IMR-90 (cell line): ENCODE data around the gene IFRD2. TPM values are rescaled to one million over a fixed set of nuclear protein-coding genes. Genes with fewer than 3 reads are reported as not detected.

ENCODE experiments used
- ATAC-seq: fragments of 200-7000 bp; cut with Tn5 transposase; 2 replicates; pipeline ENCODE4 v1.9.1; 2020; ENCODE audit warnings: low read depth, mild to moderate bottlenecking, moderate library complexity
- BruUV-seq: library from RNA; stranded (reverse); fragments of 400-500 nt; replicated peaks from 2 replicates; lab custom pipeline; 2021; lab: Mats Ljungman, UMichigan
- CTCF ChIA-PET: fragments of 300-600 bp; formaldehyde crosslinking; extraction: SDS; loops from one replicate; lab custom pipeline; 2021; ENCODE audit warnings: antibody characterized with exemption; lab: Yijun Ruan, JAX
- POLR2A ChIA-PET: fragments of 300-600 bp; sonication (Branson Sonifier 250); formaldehyde crosslinking; loops from one replicate; lab custom pipeline; 2022; ENCODE audit warnings: antibody characterized with exemption; ENCODE audit not compliant: unreplicated experiment; lab: Charles Lee
- DNase-seq: peaks from one replicate; pipeline ENCODE4 v3.0.0; 2013
- H2AFZ ChIP-seq: replicated peaks from 2 replicates; pipeline ENCODE3; 2013; ENCODE audit warnings: low read length, mild to moderate bottlenecking; ENCODE audit not compliant: poor library complexity
- H2AK5ac ChIP-seq: 2 replicates; pipeline ENCODE4 v1.6.1; 2013; ENCODE audit warnings: low read depth, low read length, inconsistent platforms
- H2AK9ac ChIP-seq: replicated peaks from 2 replicates; pipeline ENCODE3; 2013; ENCODE audit warnings: mild to moderate bottlenecking, low read depth, low read length, moderate library complexity; ENCODE audit not compliant: poor library complexity
- H2BK120ac ChIP-seq: 2 replicates; pipeline ENCODE4 v1.6.1; 2013; ENCODE audit warnings: low read depth, low read length, inconsistent platforms
- H2BK15ac ChIP-seq: 3 replicates; pipeline ENCODE4 v1.6.1; 2013; ENCODE audit warnings: low read depth, low read length, inconsistent platforms
- H2BK20ac ChIP-seq: 2 replicates; pipeline ENCODE4 v1.6.1; 2013; ENCODE audit warnings: low read depth, mild to moderate bottlenecking, inconsistent platforms, low read length, moderate library complexity
- H2BK5ac ChIP-seq: 2 replicates; pipeline ENCODE4 v1.6.1; 2013; ENCODE audit warnings: mild to moderate bottlenecking, low read depth, low read length, inconsistent platforms; ENCODE audit not compliant: poor library complexity, severe bottlenecking
- H3K14ac ChIP-seq: replicated peaks from 2 replicates; pipeline ENCODE4 v1.6.1; 2013; ENCODE audit warnings: low read depth, low read length, inconsistent platforms
- H3K18ac ChIP-seq: 2 replicates; pipeline ENCODE4 v1.6.1; 2013; ENCODE audit warnings: low read depth, low read length, control low read depth
- H3K23ac ChIP-seq: 2 replicates; pipeline ENCODE4 v1.6.1; 2013; ENCODE audit warnings: low read depth, low read length, inconsistent platforms
- H3K27ac ChIP-seq: 2 replicates; pipeline ENCODE4 v1.5.1; 2013; ENCODE audit warnings: mild to moderate bottlenecking, control low read depth, low read length; ENCODE audit not compliant: insufficient read depth
- H3K27me3 ChIP-seq: 2 replicates; pipeline ENCODE4 v1.6.1; 2013; ENCODE audit warnings: low read length; ENCODE audit not compliant: control insufficient read depth, insufficient read depth
- H3K36me3 ChIP-seq: 2 replicates; pipeline ENCODE4 v1.6.1; 2013; ENCODE audit warnings: low read length, mixed read lengths; ENCODE audit not compliant: control insufficient read depth, insufficient read depth
- H3K4ac ChIP-seq: 2 replicates; pipeline ENCODE4 v1.6.1; 2013; ENCODE audit warnings: low read depth, low read length, inconsistent platforms
- H3K4me1 ChIP-seq: 2 replicates; pipeline ENCODE4 v1.6.1; 2013; ENCODE audit warnings: low read length, mixed read lengths; ENCODE audit not compliant: control insufficient read depth, insufficient read depth
- H3K4me2 ChIP-seq: 2 replicates; pipeline ENCODE4 v1.6.1; 2013; ENCODE audit warnings: low read depth, mild to moderate bottlenecking, control low read depth, low read length, moderate library complexity
- H3K4me3 ChIP-seq: 2 replicates; pipeline ENCODE4 v1.5.1; 2013; ENCODE audit warnings: low read depth, mild to moderate bottlenecking, control low read depth, low read length, moderate library complexity; ENCODE audit not compliant: insufficient read depth
- H3K56ac ChIP-seq: 2 replicates; pipeline ENCODE4 v1.6.1; 2013; ENCODE audit warnings: low read length, inconsistent platforms; ENCODE audit not compliant: insufficient read depth; ENCODE audit errors: extremely low read depth
- H3K79me1 ChIP-seq, 2 experiments: 2 replicates each; pipeline ENCODE4 v1.6.1; 2013; ENCODE audit warnings: low read length in 2 of 2, inconsistent platforms in 1 of 2, low read depth in 1 of 2
- H3K9ac ChIP-seq: 2 replicates; pipeline ENCODE4 v1.6.1; 2013; ENCODE audit warnings: low read depth, low read length, control low read depth
- H3K9me1 ChIP-seq: 2 replicates; pipeline ENCODE4 v1.6.1; 2013; ENCODE audit warnings: low read length, inconsistent platforms; ENCODE audit not compliant: insufficient read depth
- H3K9me3 ChIP-seq: 2 replicates; pipeline ENCODE4 v1.6.1; 2013; ENCODE audit warnings: low read length; ENCODE audit not compliant: control insufficient read depth, insufficient read depth
- H4K20me1 ChIP-seq: 2 replicates; pipeline ENCODE4 v1.6.1; 2013; ENCODE audit warnings: low read length, inconsistent platforms; ENCODE audit not compliant: insufficient read depth
- H4K5ac ChIP-seq: 2 replicates; pipeline ENCODE4 v1.6.1; 2013; ENCODE audit warnings: mild to moderate bottlenecking, low read depth, low read length, control low read depth
- H4K8ac ChIP-seq, 2 experiments: 2 replicates each; pipeline ENCODE4 v1.6.1; 2013; ENCODE audit warnings: low read depth in 2 of 2, low read length in 2 of 2, control low read depth in 1 of 2, inconsistent platforms in 1 of 2
- H4K91ac ChIP-seq: 2 replicates; pipeline ENCODE4 v1.6.1; 2013; ENCODE audit warnings: low read depth, low read length, inconsistent platforms; ENCODE audit not compliant: insufficient read depth
- BHLHE40 ChIP-seq: fragments of 150-350 bp; IDR thresholded peaks from 2 replicates; pipeline ENCODE4 v1.6.1; 2016; ENCODE audit warnings: mild to moderate bottlenecking, low read depth, low read length
- CEBPB ChIP-seq: IDR thresholded peaks from 2 replicates; pipeline ENCODE4 v1.6.1; 2012; ENCODE audit warnings: low read depth, low read length, improper control_type of control experiment
- CHD1 ChIP-seq: IDR thresholded peaks from 2 replicates; pipeline ENCODE4 v1.6.1; 2012; ENCODE audit warnings: low read depth, low read length, improper control_type of control experiment
- CTCF ChIP-seq: conservative IDR thresholded peaks from 2 replicates; pipeline ENCODE4 v1.5.1; 2012; ENCODE audit warnings: mild to moderate bottlenecking, low read depth, low read length, improper control_type of control experiment
- ELK1 ChIP-seq: fragments of 150-350 bp; IDR thresholded peaks from 2 replicates; pipeline ENCODE4 v1.6.1; 2016; ENCODE audit warnings: low read depth, mild to moderate bottlenecking, low read length, moderate library complexity, borderline replicate concordance
- FOS ChIP-seq: fragments of 150-350 bp; IDR thresholded peaks from 2 replicates; pipeline ENCODE4 v1.6.1; 2016; ENCODE audit warnings: low read depth, low read length
- MAFK ChIP-seq: IDR thresholded peaks from 2 replicates; pipeline ENCODE4 v1.6.1; 2012; ENCODE audit warnings: low read depth, low read length, improper control_type of control experiment
- MAZ ChIP-seq: IDR thresholded peaks from 2 replicates; pipeline ENCODE4 v1.6.1; 2012; ENCODE audit warnings: low read depth, mild to moderate bottlenecking, low read length, improper control_type of control experiment, moderate library complexity, borderline replicate concordance
- MXI1 ChIP-seq: IDR thresholded peaks from 2 replicates; pipeline ENCODE4 v1.6.1; 2012; ENCODE audit warnings: low read depth, mild to moderate bottlenecking, low read length, moderate library complexity, borderline replicate concordance
- NFE2L2 ChIP-seq: fragments of 150-350 bp; IDR thresholded peaks from 2 replicates; pipeline ENCODE4 v1.6.1; 2016; ENCODE audit warnings: low read depth, mild to moderate bottlenecking, low read length
- POLR2A ChIP-seq: IDR thresholded peaks from 2 replicates; pipeline ENCODE4 v1.6.1; 2012; ENCODE audit warnings: mild to moderate bottlenecking, low read depth, low read length
- RAD21 ChIP-seq: IDR thresholded peaks from 2 replicates; pipeline ENCODE4 v1.6.1; 2012; ENCODE audit warnings: low read length, improper control_type of control experiment
- RCOR1 ChIP-seq: IDR thresholded peaks from 2 replicates; pipeline ENCODE4 v1.6.1; 2012; ENCODE audit warnings: mild to moderate bottlenecking, low read length, improper control_type of control experiment; ENCODE audit not compliant: insufficient replicate concordance
- RFX5 ChIP-seq: IDR thresholded peaks from 2 replicates; pipeline ENCODE4 v1.8.0; 2012; ENCODE audit warnings: low read depth, mild to moderate bottlenecking, low read length, moderate library complexity
- SMC3 ChIP-seq: fragments of 150-350 bp; IDR thresholded peaks from 2 replicates; pipeline ENCODE4 v1.6.1; 2016; ENCODE audit warnings: low read depth, mild to moderate bottlenecking, antibody characterized with exemption, low read length, moderate library complexity
- USF2 ChIP-seq: fragments of 150-350 bp; IDR thresholded peaks from 2 replicates; pipeline ENCODE4 v1.6.1; 2017; ENCODE audit warnings: mild to moderate bottlenecking, antibody characterized with exemption, low read length, low read depth
- WGBS, 2 experiments: methylation state at CpG; one replicate each; pipeline versions ENCODE4 v1.1.5 to v1.1.7; 2013; ENCODE audit warnings: missing lambda C conversion rate in 2 of 2; ENCODE audit not compliant: insufficient read length in 1 of 2; ENCODE audit errors: extremely low coverage in 2 of 2; 5-methylcytosine and 5-hydroxymethylcytosine counted together
- dilution Hi-C: fragments of 300-500 bp; cut with HindIII; formaldehyde crosslinking; loops from one replicate; pipeline ENCODE4 v1.14.3; 2018; ENCODE audit warnings: low sequenced_read_pairs; ENCODE audit not compliant: unreplicated experiment
- in situ Hi-C: fragments of 300-500 bp; cut with MboI; formaldehyde crosslinking; loops from 3 replicates; pipeline ENCODE4 v1.14.3; 2019; ENCODE audit warnings: low sequenced_read_pairs, inconsistent platforms, mixed read lengths
- intact Hi-C: fragments of 100-400 bp; cut with micrococcal nuclease; formaldehyde crosslinking; loops from 2 replicates; pipeline ENCODE4 v1.10.0; 2022
- polyA plus RNA-seq, 3 experiments: library from polyadenylated mRNA; depleted of rRNA; stranded (reverse); fragments of >200 nt; gene quantifications; 2 replicates each; pipeline ENCODE4 v1.2.3, GENCODE V29; 2012; ENCODE audit warnings: low replicate concordance in 1 of 3
- total RNA-seq: library from RNA; depleted of rRNA; stranded (reverse); fragments of >200 nt; gene quantifications from 2 replicates; pipeline ENCODE4 v1.2.3, GENCODE V29; 2012

The IFRD2 gene
- total and polyA plus RNA-seq, 2 of the 4 experiments (the other 2 are of a cell fraction) = 52.7 to 79.1 TPM

- CTCF ChIA-PET = interaction anchor here (0.7 to 1.0 kb wide), 3 partner anchors 10 to 25 kb away, joined by 3 to 4 read pairs (median 4); partner anchors contain the start of genes HYAL3 and NAA80
- Histone ChIP-seq H2BK120ac (no peak overlapping the region), H2AK9ac (peak overlapping the region; percentile 67), H4K91ac (no peak overlapping the region), H3K9ac (no peak overlapping the region), H2BK15ac (no peak overlapping the region), H3K79me1 (peaks cover 27 to 51% of the 10 kb centered on the region in 2 experiments), H3K56ac (no peak overlapping the region), H3K4me1 (peaks cover 26% of the 10 kb centered on the region), H3K27ac (no peak overlapping the region), H2BK20ac (no peak overlapping the region), H3K4ac (no peak overlapping the region), H4K5ac (no peak overlapping the region), H3K36me3 (peaks cover 16% of the 10 kb centered on the region), H3K23ac (no peak overlapping the region), H3K18ac (no peak overlapping the region), H2AFZ (no peak overlapping the region), H3K14ac (no peak overlapping the region), H2BK5ac (no peak overlapping the region), H3K27me3 (no peaks in the 10 kb centered on the region), H3K4me3 (no peak overlapping the region), H3K9me3 (no peaks in the 10 kb centered on the region), H4K20me1 (peaks cover 12% of the 10 kb centered on the region; the same call in 1 of the 2 replicates), H2AK5ac (no peak overlapping the region), H3K9me1 (peaks cover 8% of the 10 kb centered on the region), H4K8ac (no peak overlapping the region), H3K4me2 (no peak overlapping the region)
- in situ Hi-C loops = no loop called here
- intact Hi-C loops = loop anchor here (1.0 to 5.0 kb wide), 3 partner anchors 61 to 129 kb away; no protein-coding TSS in a partner anchor
- TF ChIP-seq MAFK = no peak
- no peak for TF ChIP-seq RAD21
- TF ChIP-seq RCOR1 = no peak
- TF ChIP-seq FOS = no peak
- no peak for TF ChIP-seq CHD1
- no peak for TF ChIP-seq BHLHE40
- no peak for TF ChIP-seq MAZ
- TF ChIP-seq RFX5 = no peak
- TF ChIP-seq CTCF = no peak
- no peak for TF ChIP-seq MXI1
- no peak for TF ChIP-seq ELK1
- no peak for TF ChIP-seq NFE2L2
- TF ChIP-seq POLR2A = no peak
- TF ChIP-seq USF2 = no peak
- TF ChIP-seq SMC3 = no peak
- no peak for TF ChIP-seq CEBPB
- no peak for ATAC-seq
- POLR2A ChIA-PET = interaction anchor here (1.0 kb wide), 1 partner anchor 13 kb away, joined by 4 read pairs; no protein-coding TSS in a partner anchor
- DNase-seq = no peak
- 82% methylated on average over 4 of the region's 5 CpGs; no CpG with 5 or more reads in 1 of the 2 experiments for WGBS, 2 experiments
- no TSS peak for BruUV-seq
- dilution Hi-C loops = no loop called here
Observed at GRCh38 chr3:50323614-50324199, 31.5 kb upstream of the IFRD2 start.
